HG02623 (cell line): ENCODE results near the gene CLDN15.
"Not testable (repeated sequence)": the region's sequence is repeated elsewhere in the genome, so short reads cannot be mapped to it uniquely, and the experiment has no call there.

Experiments
- ATAC-seq: cut with Tn5 transposase; IDR thresholded peaks from one replicate; pipeline ENCODE4 v1.9.1; 2021; ENCODE audit warnings: moderate library complexity; ENCODE audit not compliant: unreplicated experiment

Gene CLDN15, protein sequence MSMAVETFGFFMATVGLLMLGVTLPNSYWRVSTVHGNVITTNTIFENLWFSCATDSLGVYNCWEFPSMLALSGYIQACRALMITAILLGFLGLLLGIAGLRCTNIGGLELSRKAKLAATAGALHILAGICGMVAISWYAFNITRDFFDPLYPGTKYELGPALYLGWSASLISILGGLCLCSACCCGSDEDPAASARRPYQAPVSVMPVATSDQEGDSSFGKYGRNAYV

DNA sequence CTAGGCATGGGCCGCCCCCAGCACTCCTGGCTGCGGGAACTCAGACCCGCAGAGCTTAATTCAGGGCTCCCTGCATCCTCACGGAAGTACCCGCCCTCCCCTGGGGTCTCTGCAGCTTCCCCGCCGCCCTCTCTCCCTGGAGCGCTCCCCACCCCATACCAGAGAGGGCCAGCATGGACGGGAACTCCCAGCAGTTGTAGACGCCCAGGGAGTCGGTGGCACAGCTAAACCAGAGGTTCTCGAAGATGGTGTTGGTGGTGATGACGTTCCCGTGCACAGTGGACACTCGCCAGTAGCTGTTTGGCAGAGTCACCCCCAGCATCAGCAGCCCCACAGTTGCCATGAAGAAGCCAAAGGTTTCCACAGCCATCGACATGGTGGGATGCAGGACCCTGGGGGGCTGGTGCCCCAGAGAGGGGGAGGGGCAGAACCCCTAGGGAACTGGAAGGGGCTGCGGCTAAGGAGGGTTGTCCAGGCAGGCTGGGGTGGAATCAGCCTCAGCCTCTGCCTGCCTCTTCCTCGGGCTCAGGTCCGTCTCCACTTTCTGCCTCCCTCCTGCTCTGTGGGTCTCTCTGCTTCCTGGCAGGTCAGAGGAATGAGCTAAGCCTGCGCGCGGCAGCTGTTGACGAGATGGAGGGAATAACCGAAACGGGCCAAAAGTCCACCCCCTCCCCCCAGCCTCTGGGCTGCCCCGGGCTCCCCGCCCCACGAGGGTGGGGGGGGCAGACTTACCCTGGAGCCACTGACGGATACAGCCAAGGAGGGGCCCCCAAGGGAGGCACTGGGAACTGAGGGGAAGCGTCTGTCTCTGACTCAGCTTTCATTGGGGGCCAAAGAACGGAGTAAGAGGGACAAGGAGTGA lies at the start of gene CLDN15:
Gene CLDN15, minus strand, starts transcription at position 597 of the 862 bp plus-strand sequence. Its CDS starts 221 bp downstream, at position 376.
- no peak for ATAC-seq

DNA sequence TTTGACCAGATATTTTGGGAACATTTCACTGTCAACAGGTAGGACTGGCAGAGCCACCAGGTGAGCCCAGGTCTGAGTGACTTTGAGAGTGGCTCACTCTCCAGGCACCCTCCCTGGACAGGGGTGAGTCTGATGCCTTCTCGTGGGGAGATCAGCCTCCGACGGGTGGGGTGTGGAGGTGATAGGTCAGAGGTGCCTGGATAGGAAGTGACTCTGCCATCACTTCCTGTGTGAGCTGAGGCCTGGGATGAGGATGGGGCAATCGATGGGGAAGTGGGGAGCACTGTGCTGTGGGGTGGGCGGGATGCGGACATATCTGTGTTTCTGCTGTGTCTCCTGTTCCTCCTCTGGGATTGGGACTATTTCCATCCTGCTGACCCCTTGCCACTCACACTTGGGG lies 49.4 kb upstream of the CLDN15 start:
- no peak for ATAC-seq

DNA sequence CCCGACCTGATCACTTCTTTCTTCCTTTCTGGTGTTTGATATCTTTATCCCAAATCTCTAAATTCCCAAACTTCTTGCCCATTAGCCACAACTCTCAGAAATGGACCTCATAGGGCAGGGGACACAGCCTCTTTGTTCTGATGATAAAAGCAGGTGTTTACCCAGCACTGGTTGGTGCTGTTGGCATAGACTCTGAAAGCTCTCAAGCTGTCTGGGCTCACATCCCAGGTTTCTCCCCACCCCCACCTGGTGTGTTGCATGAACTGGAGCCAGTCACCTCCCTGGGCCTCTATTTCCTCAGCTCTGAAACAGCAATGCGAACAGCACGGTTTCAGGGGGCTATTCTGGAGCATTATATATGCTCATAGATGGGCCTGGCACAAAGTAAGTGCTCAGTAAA lies 48.3 kb upstream of the CLDN15 start:
- ATAC-seq = not testable (repeated sequence)

DNA sequence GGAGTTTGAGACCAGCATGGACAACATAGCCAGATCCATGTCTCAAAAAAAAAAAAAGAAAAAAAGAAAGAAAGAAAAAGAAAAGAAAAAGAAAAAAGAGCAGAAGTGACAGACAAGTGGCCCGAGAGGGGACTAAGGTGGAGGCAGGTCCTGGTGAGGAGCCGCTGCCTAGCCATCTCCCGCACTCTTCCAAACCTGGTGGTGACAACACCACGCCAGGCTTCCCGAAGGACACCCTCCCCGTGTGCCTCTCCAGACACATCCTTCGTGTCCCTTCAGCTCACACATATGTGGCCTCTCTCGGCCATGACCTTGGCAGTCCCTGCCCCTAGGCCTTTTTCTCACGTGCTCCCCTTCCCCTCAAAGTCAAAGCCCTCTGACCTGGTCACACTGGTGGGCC lies 47.6 kb upstream of the CLDN15 start:
- no peak for ATAC-seq

DNA sequence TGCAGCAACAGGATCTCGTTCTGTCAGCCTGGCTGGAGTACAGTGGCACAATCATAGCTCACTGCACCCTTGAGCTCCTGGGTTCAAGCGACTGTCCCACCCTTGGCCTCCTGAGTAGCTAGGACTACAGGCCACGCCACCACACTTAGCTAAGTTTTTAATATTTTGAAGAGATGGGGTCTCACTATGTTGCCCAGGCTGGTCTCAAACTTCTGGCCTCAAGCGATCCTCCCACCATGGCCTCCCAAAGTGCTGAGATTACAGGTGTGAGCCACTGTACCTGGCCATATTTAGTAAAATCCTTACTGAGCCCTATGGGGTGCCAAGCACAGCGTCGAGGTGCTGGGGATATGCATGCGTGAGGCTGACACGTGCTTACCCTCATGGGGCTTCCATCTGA lies 43.3 kb upstream of the CLDN15 start:
- ATAC-seq = not testable (repeated sequence)

DNA sequence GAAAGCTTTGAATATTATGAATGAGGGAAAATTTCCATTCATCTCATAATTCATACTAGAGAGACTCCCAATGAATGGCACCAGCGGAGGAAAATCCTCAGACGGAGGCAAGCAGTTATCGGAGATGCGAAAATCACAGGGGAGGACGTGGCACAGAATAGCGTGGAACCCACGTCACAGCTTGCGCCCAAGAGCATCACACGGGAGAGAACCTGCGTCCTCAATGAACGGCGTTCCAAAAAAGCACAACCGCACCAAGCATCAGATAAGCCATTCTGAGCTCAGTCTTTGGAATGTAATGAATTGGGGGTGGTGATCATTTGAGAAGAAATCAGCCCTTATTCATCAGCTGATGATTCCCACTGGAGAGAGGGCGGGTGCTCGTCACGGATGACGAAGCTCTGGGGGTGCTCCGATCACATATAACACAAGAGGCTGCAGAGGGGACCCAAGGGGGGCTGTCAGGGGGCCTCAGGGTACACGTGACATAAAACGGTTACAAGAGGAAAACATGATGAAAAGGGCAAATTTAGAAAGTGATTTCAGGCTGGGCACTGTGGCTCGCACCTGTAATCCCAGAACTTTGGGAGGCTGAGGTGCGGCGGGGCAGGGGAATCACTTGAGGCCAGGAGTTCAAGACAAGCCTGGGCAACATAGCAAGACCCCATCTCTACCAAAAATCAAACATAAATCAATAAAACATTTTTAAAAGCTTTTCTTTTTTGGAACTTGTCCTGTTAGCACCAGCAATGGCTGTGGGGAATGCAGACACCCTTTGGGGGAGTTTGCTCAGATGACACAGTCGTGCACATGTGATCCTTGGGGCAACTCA lies 41.1 kb upstream of the CLDN15 start:
- no peak for ATAC-seq

DNA sequence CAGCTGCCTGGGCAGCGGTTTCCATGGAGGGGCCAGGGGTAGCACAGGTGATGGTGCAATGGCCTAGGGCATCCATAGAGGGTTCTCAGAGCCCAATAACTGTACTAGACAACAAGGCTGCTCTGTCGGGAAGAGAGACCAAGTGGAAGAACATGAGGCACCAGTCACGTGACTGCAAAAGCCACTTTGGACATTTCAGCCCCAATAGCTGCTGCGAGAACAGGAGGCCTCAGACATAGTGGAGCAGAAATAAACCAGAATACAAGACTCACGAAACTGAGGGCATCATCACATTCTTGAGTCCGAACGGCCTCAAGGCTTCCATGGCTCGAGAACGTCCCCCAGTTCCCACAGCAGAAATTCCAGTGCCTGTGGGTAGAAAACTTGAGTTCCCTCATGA lies 39.6 kb upstream of the CLDN15 start:
- ATAC-seq = no peak

DNA sequence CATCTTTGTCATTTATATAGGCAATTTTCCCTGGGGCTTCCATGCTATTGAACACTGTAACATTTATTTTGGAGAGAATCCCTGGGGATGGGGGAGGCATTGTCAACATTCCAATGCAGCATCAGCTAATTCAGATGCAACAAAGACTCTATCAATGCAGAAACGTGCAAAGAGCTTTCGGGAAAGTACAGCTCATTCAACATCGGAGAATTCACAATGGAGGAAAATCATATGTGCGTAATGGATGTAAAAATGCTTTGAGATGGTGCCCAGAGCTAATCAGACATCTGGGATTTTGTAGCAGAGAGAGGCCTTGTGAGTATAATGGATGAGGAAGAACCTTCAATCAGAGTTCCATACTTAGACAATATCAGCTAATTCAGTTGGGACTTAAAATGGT lies 35.6 kb upstream of the CLDN15 start:
- no peak for ATAC-seq

DNA sequence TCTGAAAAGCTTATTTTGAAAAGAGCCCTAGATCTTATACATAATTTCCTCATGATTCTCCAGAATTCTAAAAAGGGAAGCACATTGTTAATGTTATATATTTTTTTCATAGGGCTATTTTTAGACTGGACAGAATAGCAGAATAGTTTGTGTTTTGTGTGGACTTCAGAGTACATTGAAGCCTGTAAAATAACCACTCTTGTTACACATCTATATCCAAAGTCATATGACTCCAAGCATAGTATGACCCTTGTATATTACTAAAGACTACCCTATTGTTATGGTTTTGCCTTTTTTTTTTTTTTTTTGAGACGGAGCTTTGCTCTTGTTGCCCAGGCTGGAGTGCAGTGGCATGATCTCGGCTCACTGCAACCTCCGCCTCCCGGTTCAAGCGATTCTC lies 33.4 kb upstream of the CLDN15 start:
- no peak for ATAC-seq

DNA sequence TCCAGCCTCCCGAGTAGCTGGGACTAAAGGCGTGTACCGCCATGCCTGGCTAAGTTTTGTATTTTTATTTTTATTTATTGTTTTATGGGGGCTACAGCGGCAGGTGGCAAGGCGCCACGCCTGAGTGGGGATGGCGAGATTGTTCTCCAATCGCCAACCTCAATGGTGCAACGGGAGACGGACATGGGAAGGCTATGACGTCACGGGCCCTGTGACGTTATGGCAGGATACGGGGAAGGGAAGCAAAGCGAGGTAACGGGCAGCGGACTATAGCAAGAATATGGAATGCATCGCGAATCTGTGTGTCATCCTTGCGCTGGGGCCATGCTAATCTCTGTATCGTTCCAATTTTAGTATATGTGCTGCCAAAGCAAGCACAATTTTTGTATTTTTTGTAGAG lies 32.1 kb upstream of the CLDN15 start:
- no peak for ATAC-seq

DNA sequence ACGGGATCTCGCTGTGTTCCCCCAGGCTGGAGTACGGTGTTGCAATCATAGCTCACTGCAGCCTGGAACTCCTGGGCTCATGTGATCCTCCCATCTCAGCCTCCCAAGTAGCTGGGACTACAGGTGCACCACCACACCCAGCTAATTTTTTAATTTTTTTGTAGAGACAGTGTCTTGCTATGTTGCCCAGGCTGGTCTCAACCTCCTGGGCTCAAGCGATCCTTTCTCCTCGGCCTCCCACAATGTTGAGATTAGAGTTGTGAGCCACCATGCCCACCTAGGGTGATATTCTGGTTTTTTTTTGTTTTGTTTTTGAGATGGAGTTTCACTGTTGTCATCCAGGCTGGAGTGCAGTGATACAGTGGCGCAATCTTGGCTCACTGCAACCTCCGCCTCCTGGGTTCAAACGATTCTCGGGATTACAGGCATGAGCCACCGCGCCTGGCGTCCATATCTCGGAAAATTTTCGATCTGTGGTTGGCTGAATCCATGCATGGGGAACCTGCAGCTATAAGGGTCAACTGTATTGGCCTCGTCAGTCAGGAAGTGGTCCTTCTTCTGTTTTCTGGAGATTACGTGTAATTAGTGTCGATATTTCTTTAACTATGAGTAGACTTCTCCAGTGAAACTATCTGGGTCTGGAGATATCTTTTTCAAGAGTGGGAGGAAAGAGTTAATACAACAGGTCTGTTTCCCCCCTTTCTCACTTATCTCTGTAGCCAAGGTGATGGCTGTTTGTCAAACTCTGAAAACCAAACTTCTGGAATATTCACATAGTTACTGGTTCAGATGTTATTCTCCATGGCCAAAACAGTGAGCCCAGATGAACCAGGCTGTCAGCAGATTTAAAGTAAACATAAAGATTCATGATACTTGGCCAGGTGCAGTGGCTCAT lies 28.3 kb upstream of the CLDN15 start:
- ATAC-seq = no peak

DNA sequence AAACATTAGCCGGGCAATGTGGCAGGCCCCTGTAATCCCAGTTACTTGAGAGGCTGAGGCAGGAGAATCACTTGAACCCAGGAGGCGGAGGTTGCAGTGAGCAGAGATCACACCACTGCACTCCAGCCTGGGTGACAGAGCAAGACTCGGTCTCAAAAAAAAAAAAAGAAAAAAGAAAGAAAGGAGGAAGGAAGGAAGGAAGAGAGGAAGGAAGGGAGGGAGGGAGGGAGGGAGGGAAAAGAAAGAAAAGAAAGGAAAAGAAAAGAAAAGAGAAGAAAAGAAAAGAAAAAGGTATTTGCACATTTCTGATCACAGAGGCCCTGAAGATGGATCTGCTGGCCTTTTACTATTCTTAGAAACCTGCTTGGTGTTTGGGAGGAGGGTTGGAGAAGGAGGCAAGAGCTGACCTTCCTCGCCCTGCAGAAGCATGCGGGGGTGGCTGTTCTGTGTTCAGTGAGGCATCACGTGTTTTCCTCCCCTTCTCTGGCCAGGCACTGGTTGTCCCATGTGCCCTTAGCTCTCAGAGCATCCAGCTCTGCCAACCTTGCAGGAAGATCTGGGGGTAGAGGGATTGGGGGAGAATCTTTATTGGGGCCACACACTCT lies 26.6 kb upstream of the CLDN15 start:
- ATAC-seq = not testable (repeated sequence)

DNA sequence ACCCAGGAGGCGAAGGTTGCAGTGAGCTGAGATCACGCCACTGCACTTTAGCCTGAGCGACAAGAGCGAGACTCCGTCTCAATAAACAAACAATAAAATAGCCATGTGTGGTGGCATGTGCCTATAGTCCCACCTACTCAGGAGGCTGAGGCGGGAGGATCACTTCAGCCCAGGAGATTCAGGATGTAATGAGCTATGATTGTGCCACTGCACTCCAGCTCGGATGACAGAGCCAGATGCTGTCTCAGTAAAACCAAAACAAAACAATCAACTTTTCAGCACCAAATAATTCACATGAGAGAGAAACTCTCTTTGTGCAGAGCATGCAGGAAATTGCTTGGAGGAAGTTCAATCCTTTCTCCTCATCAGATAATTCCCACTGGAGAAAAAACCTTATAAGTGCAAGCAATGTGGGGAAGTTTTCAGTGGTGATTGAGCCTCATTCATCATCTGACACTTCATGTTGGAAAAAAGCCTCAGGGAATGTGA lies 20.7 kb upstream of the CLDN15 start:
- ATAC-seq = no peak

DNA sequence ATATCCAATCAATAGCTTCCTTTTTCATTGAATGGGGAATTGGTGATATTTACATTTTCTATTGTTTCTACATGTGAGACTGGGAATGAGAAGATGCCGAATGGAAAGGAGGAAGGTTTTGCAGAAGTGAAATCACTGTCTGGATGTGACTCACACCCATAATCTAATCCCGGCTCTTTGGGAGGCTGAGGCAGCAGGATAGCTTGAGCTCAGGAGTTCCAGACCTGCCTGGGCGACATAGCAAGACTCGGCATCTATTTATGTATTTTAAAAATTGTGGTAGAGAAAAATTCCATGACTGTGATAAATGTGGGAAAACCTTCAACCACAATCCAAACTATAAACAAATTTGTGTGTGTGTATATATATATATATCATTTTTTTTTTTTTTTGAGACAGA lies 18.2 kb upstream of the CLDN15 start:
- no peak for ATAC-seq

DNA sequence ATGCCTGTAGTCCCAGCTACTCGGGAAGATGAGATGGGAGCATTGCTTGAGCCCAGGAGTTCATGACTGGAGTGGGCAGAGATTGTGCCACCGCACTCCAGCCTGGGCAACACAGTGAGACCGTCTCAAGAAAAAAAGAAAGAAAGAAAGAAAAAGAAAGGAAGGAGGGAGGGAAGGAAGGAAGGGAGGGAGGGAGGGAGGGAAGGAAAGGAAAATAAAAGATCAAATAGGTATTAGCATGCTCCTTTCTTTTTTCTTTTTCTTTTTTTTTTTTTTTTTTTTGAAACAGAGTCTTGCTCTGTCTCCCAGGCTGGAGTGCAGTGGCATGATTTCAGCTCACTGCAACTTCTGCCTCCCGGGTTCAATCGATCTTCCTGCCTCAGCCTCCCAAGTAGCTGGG lies 15.6 kb upstream of the CLDN15 start:
- ATAC-seq = not testable (repeated sequence)

DNA sequence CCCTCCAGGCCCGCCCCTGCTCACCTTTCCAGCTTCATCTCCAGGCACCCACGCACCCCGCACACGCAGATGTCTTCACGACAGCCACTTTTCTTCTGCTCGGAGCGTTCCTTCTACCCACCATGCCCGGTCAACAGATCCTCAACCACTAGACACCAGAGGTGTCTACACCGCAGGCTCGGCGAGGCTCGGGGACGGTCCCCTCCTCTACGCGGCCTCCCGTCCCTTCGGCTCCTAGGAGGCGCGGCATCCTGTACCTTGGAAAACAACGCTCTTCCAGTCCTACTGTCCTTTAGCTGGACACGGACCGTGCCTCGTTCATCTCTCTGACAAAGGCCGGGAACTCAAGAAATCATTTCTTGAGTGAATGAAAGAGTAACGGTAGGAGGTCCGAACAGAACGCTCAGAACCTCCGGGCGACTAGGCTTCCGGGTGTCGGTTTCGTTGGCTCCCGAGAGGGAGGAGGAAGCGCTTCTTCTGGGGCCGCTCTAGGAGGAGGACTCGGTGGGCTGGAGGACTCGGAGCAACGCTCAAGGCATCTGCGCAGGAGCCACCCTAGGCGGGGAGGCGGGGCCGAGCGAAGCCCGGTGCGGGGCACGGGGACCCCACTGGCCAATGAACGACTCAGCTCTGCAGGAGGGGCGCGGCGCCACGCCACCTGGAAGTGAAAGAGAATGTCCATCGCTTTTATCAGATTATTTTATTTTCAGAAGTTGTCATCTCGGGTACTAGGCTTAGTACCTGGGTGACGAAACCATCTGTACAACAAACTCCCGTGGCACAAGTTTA lies 14.5 kb upstream of the CLDN15 start:
- peak; percentile 96 for ATAC-seq

DNA sequence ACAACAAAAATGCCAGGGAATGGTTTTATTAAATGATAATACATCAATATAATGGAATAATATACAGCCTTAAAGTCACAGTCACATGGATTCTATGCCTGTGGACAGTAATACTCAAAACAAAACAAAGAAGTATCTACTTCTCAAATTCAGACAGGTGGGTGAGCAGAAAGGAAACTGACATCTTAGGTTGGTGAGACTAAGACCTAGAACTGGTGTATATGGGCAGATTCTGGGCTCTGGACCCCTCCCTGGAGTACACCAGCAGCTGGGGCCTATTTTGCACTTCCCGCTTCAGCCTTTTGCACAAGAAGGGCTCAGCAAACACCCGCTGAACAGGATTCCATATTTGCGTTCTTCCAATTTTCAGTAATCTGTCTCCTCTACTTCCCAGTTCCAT lies 12.7 kb upstream of the CLDN15 start:
- ATAC-seq = no peak

DNA sequence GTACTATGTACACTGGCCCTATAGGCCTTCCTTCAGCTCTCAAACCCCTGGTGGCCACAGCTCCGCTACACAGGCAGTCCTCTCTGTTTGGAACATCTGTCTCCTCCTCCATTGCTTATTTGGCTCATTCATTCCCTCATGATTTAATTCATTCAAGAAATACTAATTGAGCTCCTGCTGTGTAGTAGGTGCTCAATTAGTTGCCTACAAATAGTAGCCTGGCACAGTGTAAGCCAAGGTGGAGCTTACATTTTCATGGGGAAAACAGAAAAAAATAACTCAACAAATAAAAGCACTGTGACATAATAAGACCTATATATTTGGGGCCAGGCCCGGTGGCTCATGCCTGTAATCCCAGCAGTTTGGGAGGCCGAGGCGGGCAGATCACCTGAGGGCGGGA lies 10.7 kb upstream of the CLDN15 start:
- no peak for ATAC-seq

DNA sequence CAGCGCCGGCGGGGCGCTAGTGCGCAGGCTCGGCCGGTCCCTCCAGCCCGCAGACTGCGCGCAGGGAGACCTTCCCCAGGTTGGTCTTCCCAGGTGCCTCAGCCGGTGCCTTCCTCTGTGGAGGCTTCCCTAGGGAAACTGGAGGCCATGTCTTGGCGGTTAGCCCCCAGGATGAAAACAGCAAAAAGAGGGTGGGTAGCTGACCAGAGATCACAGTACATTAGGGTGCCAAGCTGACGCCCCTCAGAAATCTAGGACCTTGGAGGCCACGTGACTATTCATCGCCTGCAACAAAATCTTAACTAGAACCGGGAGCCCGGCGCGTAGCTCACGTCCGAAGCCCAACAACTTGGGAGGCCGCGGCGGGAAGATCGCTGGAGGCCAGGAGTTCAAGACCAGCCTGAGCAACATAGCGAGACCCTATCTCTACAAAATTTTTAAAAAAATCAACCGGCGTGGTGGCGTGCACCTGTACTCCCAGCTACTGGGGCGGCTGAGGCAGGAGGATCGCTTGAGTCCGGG lies 7.6 kb upstream of the CLDN15 start:
- no peak for ATAC-seq
